Large intestine (tissue), 3 donors: ENCODE measurements around the gene DNAH2. TPM values are rescaled to one million over a fixed set of nuclear protein-coding genes. Genes with fewer than 3 reads are reported as not detected.

Source experiments
- DNase-seq, 2 donors: peaks; one replicate each; pipeline versions ENCODE4 v3.0.0 to v3.0.0-alpha.2; 2013
- H3K27ac ChIP-seq: one replicate; pipeline ENCODE4 v1.5.1; 2013; ENCODE audit warnings: low read length
- H3K27me3 ChIP-seq: 2 replicates; pipeline ENCODE4 v1.6.1; 2013; ENCODE audit warnings: low read length; ENCODE audit not compliant: control insufficient read depth, insufficient read depth
- H3K36me3 ChIP-seq: 2 replicates; pipeline ENCODE4 v1.6.1; 2013; ENCODE audit warnings: low read length; ENCODE audit not compliant: control insufficient read depth, insufficient read depth
- H3K4me1 ChIP-seq: one replicate; pipeline ENCODE4 v1.6.1; 2013; ENCODE audit warnings: low read length; ENCODE audit not compliant: control insufficient read depth, insufficient read depth
- H3K4me3 ChIP-seq: one replicate; pipeline ENCODE4 v1.5.1; 2013; ENCODE audit warnings: low read length
- H3K9me3 ChIP-seq: one replicate; pipeline ENCODE4 v1.6.1; 2013; ENCODE audit warnings: mild to moderate bottlenecking, low read depth, low read length, moderate library complexity; ENCODE audit not compliant: control insufficient read depth
- WGBS: methylation state at CpG from one replicate; pipeline ENCODE4 v1.1.5; 2013; ENCODE audit warnings: low lambda C conversion rate; ENCODE audit not compliant: insufficient coverage; 5-methylcytosine and 5-hydroxymethylcytosine counted together
- polyA plus RNA-seq: library from polyadenylated mRNA; unstranded; fragments of 120-200 nt; gene quantifications from one replicate; pipeline ENCODE4 v1.2.1, GENCODE V29; 2013

DNAH2 gene
- polyA plus RNA-seq, 1 donor = 0.09 TPM

DNA sequence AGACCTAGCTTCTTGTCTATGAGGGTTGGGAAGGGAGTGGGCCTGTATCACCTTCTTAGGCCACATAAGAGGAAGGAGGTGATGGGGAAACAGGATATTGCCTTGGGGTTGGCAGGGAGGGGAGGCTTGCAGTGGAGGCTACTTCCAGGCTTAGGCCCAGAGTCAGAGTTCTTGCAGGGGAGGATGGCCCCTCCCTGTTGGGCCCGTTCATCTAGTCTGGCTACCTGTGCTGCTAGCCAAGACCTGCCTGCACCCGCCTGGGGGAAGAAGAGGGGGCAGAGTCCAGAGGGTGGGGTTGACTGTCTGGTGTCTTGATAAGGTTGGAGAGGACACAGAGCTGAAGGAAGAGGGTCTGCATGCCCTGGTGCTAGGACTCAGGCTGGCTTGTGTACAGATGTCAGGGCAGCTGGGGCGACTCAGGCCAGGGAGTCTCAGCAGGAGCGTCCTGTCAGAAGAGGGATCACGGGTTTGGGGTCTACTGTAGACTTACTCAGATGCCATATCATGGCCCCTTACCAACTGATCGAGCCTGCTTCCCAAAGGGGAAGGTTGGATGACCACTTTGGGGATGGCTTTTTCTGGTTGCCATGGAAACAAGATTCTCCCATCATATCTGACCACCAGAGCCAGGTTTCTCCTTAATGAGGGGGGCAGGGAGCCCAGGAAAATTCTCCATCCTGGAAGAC, 121.8 kb downstream of the DNAH2 start:
- Histone ChIP-seq H3K4me1 (peaks cover 41% of the 10 kb centered on the region), H3K27ac (peak overlapping the region; percentile 57), H3K36me3 (peaks cover 4% of the 10 kb centered on the region), H3K27me3 (no peaks in the 10 kb centered on the region), H3K9me3 (peaks cover 3% of the 10 kb centered on the region), H3K4me3 (peak overlapping the region; percentile 5)
- WGBS = no CpG with 5 or more reads among the region's 6 CpGs
- peak; percentile 73 to 83 for DNase-seq

DNA sequence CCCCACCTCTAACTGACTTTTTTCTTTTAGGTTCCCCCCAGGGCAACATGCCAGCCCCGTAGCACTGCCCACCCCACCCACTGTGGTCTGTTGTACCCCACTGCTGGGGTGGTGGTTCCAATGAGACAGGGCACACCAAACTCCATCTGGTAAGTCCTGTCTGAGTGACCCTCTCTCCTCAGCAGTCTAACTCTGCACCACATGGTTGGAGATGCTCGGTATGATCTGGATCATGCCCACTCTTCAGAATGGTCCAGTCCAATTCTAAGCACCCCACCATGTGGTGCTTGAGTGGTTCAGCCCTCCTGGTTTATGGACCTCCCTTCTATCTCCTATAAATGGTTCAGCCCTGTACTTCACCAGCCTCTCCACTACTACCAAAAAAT, 122.3 kb downstream of the DNAH2 start:
- no peak overlapping the region for H3K4me3 ChIP-seq
- peak in 1 of 2 donors; percentile 48 for DNase-seq
- H3K27me3 ChIP-seq = no peaks in the 10 kb centered on the region
- H3K36me3 ChIP-seq = peaks cover 4% of the 10 kb centered on the region
- peaks cover 3% of the 10 kb centered on the region for H3K9me3 ChIP-seq
- H3K27ac ChIP-seq = peak overlapping the region; percentile 57
- no CpG with 5 or more reads among the region's 2 CpGs for WGBS
- H3K4me1 ChIP-seq = peaks cover 37% of the 10 kb centered on the region

DNA sequence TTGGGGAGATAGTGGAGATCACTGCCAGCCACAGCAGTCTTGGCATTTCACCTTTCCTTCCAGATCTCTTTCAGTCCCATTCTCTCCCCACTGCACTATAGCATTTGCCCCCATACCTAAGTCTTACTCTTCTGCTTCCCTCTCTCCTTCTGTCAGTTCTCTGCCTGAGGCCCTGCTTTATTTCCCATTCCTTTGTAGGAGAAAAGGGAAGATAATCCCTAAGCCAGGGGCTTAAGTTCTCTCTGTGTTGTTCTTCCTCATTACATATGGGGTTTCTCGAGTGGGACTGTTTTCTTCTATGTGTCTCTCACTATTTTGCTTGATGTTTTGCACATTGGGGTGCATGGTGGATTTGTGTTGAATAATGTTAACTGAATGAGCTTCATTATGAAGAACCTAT, 122.9 kb downstream of the DNAH2 start:
- H3K9me3 ChIP-seq = peaks cover 3% of the 10 kb centered on the region
- H3K36me3 ChIP-seq = peaks cover 9% of the 10 kb centered on the region
- no peak for DNase-seq
- no CpG with 5 or more reads among the region's 1 CpG for WGBS
- H3K27me3 ChIP-seq = no peaks in the 10 kb centered on the region
- H3K4me3 ChIP-seq = no peak overlapping the region
- H3K27ac ChIP-seq = peak overlapping the region; percentile 98
- H3K4me1 ChIP-seq = peaks cover 42% of the 10 kb centered on the region

DNA sequence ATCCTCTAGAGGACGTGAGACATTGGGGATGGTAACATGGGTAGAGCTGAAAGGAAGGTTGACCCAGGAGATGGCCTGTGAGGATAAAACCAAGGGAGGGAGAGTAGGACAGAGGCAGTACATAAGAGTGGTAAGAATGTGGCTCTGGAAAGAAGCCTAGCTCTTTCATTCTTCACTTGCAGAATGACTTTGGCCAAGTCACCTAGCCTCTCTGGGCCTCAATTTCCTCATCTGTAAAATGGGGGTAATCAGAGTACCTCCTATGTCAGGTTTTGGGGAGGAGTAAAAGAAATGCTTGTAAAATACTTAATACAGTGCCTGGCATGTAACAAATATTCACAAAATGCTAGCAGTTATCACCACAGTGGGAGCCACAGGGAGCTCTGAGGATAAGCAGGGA, 123.3 kb downstream of the DNAH2 start:
- Histone ChIP-seq H3K9me3 (peaks cover 3% of the 10 kb centered on the region), H3K36me3 (peaks cover 13% of the 10 kb centered on the region), H3K4me1 (peaks cover 44% of the 10 kb centered on the region), H3K27ac (peak overlapping the region; percentile 98), H3K27me3 (no peaks in the 10 kb centered on the region), H3K4me3 (peak overlapping the region; percentile 91)
- DNase-seq = no peak
- no CpG with 5 or more reads among the region's 1 CpG for WGBS

DNA sequence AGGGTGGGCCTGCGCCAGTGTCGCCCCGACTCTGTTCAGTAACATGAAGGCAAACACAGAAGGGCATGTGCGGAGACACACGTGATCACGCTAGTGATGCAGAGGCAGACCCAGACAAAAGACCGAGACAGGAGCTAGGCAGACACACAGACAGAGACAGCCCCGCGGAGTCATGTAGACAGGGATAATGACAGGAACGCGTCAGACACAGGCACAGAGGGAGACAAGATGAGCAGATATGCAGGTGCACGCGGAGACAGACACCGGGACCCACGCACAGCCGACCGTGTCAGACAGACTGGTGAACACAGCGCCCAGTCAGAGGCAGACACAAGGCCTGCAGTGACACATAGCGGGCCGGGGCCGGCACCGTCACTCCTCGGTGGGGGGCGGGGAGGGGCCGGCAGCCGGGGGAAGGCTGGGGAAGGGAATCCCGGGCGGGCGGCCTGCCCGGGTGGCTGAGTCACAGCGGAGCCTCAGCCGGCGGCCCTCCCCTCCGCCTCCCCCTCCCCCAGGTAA, 123.9 kb downstream of the DNAH2 start:
- H3K27me3 ChIP-seq = no peaks in the 10 kb centered on the region
- 0% methylated on average over 4 of the region's 34 CpGs for WGBS

DNA sequence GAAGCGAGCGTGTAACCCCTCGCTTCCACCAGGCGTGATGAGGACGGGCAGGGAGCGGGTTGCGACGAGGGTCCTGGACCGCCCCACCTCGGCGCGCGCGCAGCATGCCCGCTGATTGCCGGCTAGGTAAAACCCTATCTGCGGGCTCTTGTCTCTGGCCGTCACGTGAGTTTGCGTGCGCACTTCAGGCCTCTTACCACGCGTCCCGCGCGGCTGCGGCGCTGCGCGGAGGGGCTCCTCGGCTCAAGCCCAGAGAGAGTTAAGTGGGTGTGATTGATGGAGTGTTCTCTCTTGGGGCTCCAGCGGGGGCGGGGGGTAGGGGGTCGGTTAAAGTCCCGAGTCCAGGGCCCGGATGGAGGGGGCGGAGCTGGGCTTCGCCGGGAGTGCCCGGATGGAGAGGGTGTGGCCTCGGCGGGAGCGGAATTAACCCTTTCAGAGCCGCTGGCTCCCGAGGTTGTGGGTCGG, 124.4 kb downstream of the DNAH2 start:
- DNase-seq = peak; percentile 90 to 95
- Histone ChIP-seq H3K4me3 (peak overlapping the region; percentile 91), H3K27ac (peak overlapping the region; percentile 98), H3K36me3 (peaks cover 22% of the 10 kb centered on the region), H3K4me1 (peaks cover 44% of the 10 kb centered on the region), H3K27me3 (no peaks in the 10 kb centered on the region), H3K9me3 (peaks cover 3% of the 10 kb centered on the region)
- WGBS = no CpG with 5 or more reads among the region's 46 CpGs

More for the DNA sequence above, 123.9 kb downstream of the DNAH2 start:
- Histone ChIP-seq H3K36me3 (peaks cover 18% of the 10 kb centered on the region), H3K4me3 (peak overlapping the region; percentile 91), H3K4me1 (peaks cover 44% of the 10 kb centered on the region), H3K27ac (peak overlapping the region; percentile 98), H3K9me3 (peaks cover 3% of the 10 kb centered on the region)
- peak; percentile 54 to 86 for DNase-seq

DNA sequence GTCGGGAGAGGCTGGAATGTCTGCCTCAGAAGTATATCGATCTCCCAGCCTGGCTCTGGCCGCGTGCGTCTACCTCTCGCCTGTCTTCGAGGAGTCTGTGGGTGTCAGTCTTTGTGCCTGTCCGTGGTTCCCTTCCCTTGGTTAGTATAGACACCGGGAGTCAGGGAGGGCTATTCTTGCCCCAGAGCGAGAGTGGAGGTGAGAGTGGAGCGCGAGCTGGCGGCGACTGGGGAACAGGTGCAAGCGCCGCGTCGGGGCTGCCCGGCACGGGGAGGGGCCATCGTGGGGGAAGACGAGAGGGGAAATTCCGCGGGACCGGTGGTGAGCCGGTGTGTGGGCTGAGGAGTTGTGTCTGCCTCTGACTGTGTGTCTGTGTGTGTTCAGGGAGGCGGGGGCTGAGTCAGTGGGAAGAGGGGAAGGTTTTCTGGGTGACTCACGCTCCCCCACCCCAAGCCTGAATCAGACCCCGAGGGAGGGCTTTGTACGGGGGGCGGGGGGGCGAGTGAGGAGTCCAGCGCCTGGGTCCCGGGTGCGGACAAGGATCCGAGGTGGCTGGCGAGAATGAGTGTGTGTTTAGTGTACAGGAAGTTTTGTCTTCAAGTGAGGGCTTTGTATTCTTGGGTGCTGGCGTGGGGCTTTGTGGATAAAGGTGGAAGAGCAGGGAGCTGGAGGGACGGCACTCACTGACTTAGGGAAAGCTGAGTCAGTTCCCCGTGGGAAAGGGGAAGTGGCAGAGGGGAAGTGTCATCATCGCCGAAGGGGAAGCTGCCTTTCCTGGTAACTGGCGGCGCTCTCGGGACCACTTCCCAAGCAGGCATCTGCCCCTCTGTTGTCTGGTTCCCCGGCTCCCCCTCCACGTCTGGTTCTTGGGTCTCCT, 125.1 kb downstream of the DNAH2 start:
- no CpG with 5 or more reads among the region's 47 CpGs for WGBS
- Histone ChIP-seq H3K4me1 (peaks cover 38% of the 10 kb centered on the region), H3K36me3 (peaks cover 28% of the 10 kb centered on the region), H3K4me3 (peak overlapping the region; percentile 91), H3K27ac (peak overlapping the region; percentile 98), H3K27me3 (no peaks in the 10 kb centered on the region), H3K9me3 (peaks cover 3% of the 10 kb centered on the region)
- DNase-seq = peak; percentile 72 to 79

DNA sequence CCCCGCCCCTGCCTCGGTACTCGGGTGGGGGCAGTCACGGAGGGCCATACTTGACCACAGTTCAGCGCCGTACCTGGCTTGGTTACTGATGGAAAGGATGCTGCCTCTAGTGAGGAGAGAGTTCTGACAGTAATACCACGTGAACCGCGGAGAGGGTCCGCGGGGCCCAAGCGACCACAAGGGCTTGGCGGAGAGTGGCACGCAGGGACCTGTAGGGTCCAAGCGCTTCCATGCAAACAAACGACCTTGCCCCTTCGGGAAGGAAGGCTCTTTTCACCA, 125.7 kb downstream of the DNAH2 start:
- peaks cover 3% of the 10 kb centered on the region for H3K9me3 ChIP-seq
- peaks cover 33% of the 10 kb centered on the region for H3K36me3 ChIP-seq
- peaks cover 38% of the 10 kb centered on the region for H3K4me1 ChIP-seq
- H3K27me3 ChIP-seq = no peaks in the 10 kb centered on the region
- peak overlapping the region; percentile 91 for H3K4me3 ChIP-seq
- DNase-seq = no peak
- no CpG with 5 or more reads among the region's 17 CpGs for WGBS
- H3K27ac ChIP-seq = peak overlapping the region; percentile 98

DNA sequence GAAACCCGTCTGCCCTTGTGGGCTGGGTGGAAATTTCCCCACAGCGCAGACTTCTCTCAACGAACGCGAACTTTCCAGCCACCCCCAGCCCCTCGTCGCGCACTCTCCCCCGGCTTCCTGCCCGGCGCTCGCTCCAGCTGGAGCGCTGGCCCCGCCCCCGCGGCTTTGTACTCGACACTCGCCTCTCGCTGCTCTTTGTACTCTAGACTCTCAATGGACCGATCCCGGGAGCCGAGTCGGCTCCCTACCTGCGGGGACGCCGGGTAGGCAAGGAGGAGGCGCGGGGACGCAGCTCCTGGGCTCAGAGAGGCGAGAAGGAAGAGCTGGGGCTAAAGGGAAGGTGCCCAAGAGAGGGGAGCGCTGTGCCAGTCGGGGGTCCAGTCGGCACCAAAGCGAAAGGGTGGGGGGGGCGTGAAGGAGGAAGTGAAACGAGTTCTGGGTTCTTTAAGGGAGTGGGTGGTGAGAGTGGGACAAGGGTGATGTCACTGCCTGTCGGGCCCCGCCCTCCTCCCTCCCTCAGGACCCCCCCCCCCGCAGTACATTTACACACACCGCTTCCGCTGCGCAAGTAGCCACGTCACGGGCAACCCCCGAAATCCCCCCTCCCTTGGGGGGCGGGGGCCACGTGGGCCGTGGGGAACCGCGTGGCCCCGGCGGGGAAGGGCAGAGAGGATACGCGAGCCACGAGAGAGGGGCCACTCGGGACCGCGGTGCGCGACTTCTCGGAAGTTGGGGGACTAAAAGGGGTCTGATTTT, 126.2 kb downstream of the DNAH2 start:
- Histone ChIP-seq H3K36me3 (peaks cover 38% of the 10 kb centered on the region), H3K4me3 (peak overlapping the region; percentile 91), H3K4me1 (peaks cover 35% of the 10 kb centered on the region), H3K9me3 (peaks cover 3% of the 10 kb centered on the region), H3K27ac (peak overlapping the region; percentile 98), H3K27me3 (no peaks in the 10 kb centered on the region)
- no CpG with 5 or more reads among the region's 61 CpGs for WGBS
- peak; percentile 90 to 96 for DNase-seq
